SK-MEL-5 (cell line): ENCODE results near the gene MYH14. TPM values are rescaled to one million over a fixed set of nuclear protein-coding genes. Genes with fewer than 3 reads are reported as not detected.

ENCODE experiments used
- DNase-seq: peaks from one replicate; pipeline ENCODE4 v3.0.0-alpha.2; 2016; ENCODE audit warnings: low read depth, low spot score
- in situ Hi-C: cut with HindIII; loops from 2 replicates; pipeline ENCODE4 v1.10.0; 2016; ENCODE audit warnings: low sequenced_read_pairs, high pct_unique_total_duplicates, low pct_unique_long_range_greater_than_20kb
- total RNA-seq: library from RNA; depleted of rRNA; stranded (reverse); fragments of >200 nt; shearing (Covaris generic); gene quantifications from 2 replicates; pipeline ENCODE4 v1.2.3, GENCODE V29; 2014

MYH14 gene
- total RNA-seq, 1 experiment from 2014 or later = 15.1 TPM

GRCh38 chr19:50239921-50240590 is 36.6 kb downstream of the MYH14 start:
- in situ Hi-C loops = no loop called here
- DNase-seq = no peak

GRCh38 chr19:50242581-50242980 is 39.2 kb downstream of the MYH14 start:
- in situ Hi-C loops = no loop called here
- no peak for DNase-seq

GRCh38 chr19:50244695-50245094 is 41.3 kb downstream of the MYH14 start:
- DNase-seq = no peak
- in situ Hi-C loops = no loop called here

GRCh38 chr19:50248413-50248812 is 45.0 kb downstream of the MYH14 start:
- in situ Hi-C loops = no loop called here

GRCh38 chr19:50248826-50249225 is 45.4 kb downstream of the MYH14 start:
- in situ Hi-C loops = no loop called here
- no peak for DNase-seq

More at GRCh38 chr19:50248413-50248812, 45.0 kb downstream of the MYH14 start:
- no peak for DNase-seq

- in situ Hi-C loops = no loop called here
Observed at GRCh38 chr19:50249636-50250035, 46.2 kb downstream of the MYH14 start.

GRCh38 chr19:50250450-50251136 is 47.2 kb downstream of the MYH14 start:
- in situ Hi-C loops = no loop called here
- no peak for DNase-seq

More at GRCh38 chr19:50249636-50250035, 46.2 kb downstream of the MYH14 start:
- DNase-seq = no peak

- in situ Hi-C loops = no loop called here
Observed at GRCh38 chr19:50252111-50252886, 48.9 kb downstream of the MYH14 start.

GRCh38 chr19:50252887-50253268 is 49.5 kb downstream of the MYH14 start:
- in situ Hi-C loops = no loop called here
- no peak for DNase-seq

More at GRCh38 chr19:50252111-50252886, 48.9 kb downstream of the MYH14 start:
- peak; percentile 47 for DNase-seq

- in situ Hi-C loops = no loop called here
- peak; percentile 31 for DNase-seq
Observed at GRCh38 chr19:50255115-50255514, 51.7 kb downstream of the MYH14 start.

GRCh38 chr19:50257141-50257540 is 53.7 kb downstream of the MYH14 start:
- in situ Hi-C loops = no loop called here
- DNase-seq = no peak

- DNase-seq = peak; percentile 25
- in situ Hi-C loops = no loop called here
Observed at GRCh38 chr19:50258918-50259372, 55.5 kb downstream of the MYH14 start.

GRCh38 chr19:50261446-50261970 is 58.1 kb downstream of the MYH14 start:
- in situ Hi-C loops = no loop called here
- no peak for DNase-seq

- no peak for DNase-seq
- in situ Hi-C loops = no loop called here
Observed at GRCh38 chr19:50263176-50263575, 59.8 kb downstream of the MYH14 start.

GRCh38 chr19:50264483-50265186 is 61.2 kb downstream of the MYH14 start:
- DNase-seq = peak; percentile 65
- in situ Hi-C loops = no loop called here

- DNase-seq = no peak
- in situ Hi-C loops = no loop called here
Observed at GRCh38 chr19:50266041-50266440, 62.6 kb downstream of the MYH14 start.

- in situ Hi-C loops = no loop called here
- peak; percentile 20 for DNase-seq
Observed at GRCh38 chr19:50266896-50267295, 63.5 kb downstream of the MYH14 start.

GRCh38 chr19:50268041-50268440 is 64.6 kb downstream of the MYH14 start:
- DNase-seq = no peak
- in situ Hi-C loops = no loop called here
